H1 (cell line): ENCODE results near the gene RAB2B. TPM values are rescaled to one million over a fixed set of nuclear protein-coding genes. Genes with fewer than 3 reads are reported as not detected.

Source experiments
- ASH2L ChIP-seq: fragments of 200-600, 300-600 bp; sonication (generic); IDR thresholded peaks from one replicate; pipeline ENCODE4 v1.7.1; 2017; ENCODE audit warnings: low read length
- BACH1 ChIP-seq: IDR thresholded peaks from 2 replicates; pipeline ENCODE4 v1.6.1; 2012; ENCODE audit warnings: low read length, improper control_type of control experiment
- BCL11A ChIP-seq, 2 experiments: IDR thresholded peaks; one replicate each; pipeline ENCODE4 v1.6.1; 2011; ENCODE audit warnings: low read depth in 2 of 2, low read length in 2 of 2, mild to moderate bottlenecking in 2 of 2
- BRCA1 ChIP-seq: IDR thresholded peaks from 2 replicates; pipeline ENCODE4 v1.6.1; 2012; ENCODE audit warnings: low read depth, low read length, improper control_type of control experiment
- CBX5 ChIP-seq: fragments of 300-800, 300-1000 bp; sonication (generic); IDR thresholded peaks from 2 replicates; pipeline ENCODE4 v1.7.1; 2016; ENCODE audit warnings: antibody characterized with exemption, low read length, low read depth
- CBX8 ChIP-seq: fragments of 300-800, 300-1000 bp; sonication (generic); IDR thresholded peaks from 2 replicates; pipeline ENCODE4 v1.7.1; 2016; ENCODE audit warnings: low read depth, low read length, borderline replicate concordance
- CEBPB ChIP-seq: IDR thresholded peaks from 2 replicates; pipeline ENCODE4 v1.6.1; 2012; ENCODE audit warnings: low read depth, low read length
- EGR1 ChIP-seq: IDR thresholded peaks from 2 replicates; pipeline ENCODE4 v1.6.1; 2011; ENCODE audit warnings: low read depth, low read length, borderline replicate concordance
- EP300 ChIP-seq, 2 experiments: IDR thresholded peaks; 1 replicate in 1 of 2; 2 replicates in 1 of 2; pipeline ENCODE4 v1.6.1; 2011 to 2012; ENCODE audit warnings: low read depth in 2 of 2, low read length in 2 of 2, mild to moderate bottlenecking in 2 of 2, borderline replicate concordance in 1 of 2, inconsistent platforms in 1 of 2, moderate library complexity in 1 of 2
- EZH2 ChIP-seq: fragments of 200-600 bp; sonication (generic); IDR thresholded peaks from 2 replicates; pipeline ENCODE4 v1.7.1; 2012; ENCODE audit warnings: low read depth, mild to moderate bottlenecking, moderate library complexity, low read length, inconsistent platforms; ENCODE audit not compliant: severe bottlenecking
- JUN ChIP-seq: IDR thresholded peaks from 2 replicates; pipeline ENCODE4 v1.6.1; 2011; ENCODE audit warnings: low read depth, mild to moderate bottlenecking, improper control_type of control experiment, low read length
- KDM1A ChIP-seq: fragments of 200-600, 300-600 bp; sonication (generic); IDR thresholded peaks from 2 replicates; pipeline ENCODE4 v1.7.1; 2016; ENCODE audit warnings: mild to moderate bottlenecking, low read length, borderline replicate concordance
- POU5F1 ChIP-seq: IDR thresholded peaks from 2 replicates; pipeline ENCODE4 v1.6.1; 2011; ENCODE audit warnings: low read depth, mild to moderate bottlenecking, low read length, moderate library complexity
- RAD21 ChIP-seq, 2 experiments: IDR thresholded peaks in 1 of 2; conservative IDR thresholded peaks in 1 of 2; 2 replicates each; pipeline ENCODE4 v1.6.1; 2011; ENCODE audit warnings: low read depth in 2 of 2, low read length in 2 of 2, improper control_type of control experiment in 1 of 2, inconsistent platforms in 1 of 2, mild to moderate bottlenecking in 1 of 2, moderate library complexity in 1 of 2
- SAP30 ChIP-seq: fragments of 300-600 bp; sonication (generic); IDR thresholded peaks from 2 replicates; pipeline ENCODE4 v1.7.1; 2012; ENCODE audit warnings: low read length, moderate library complexity, mild to moderate bottlenecking, inconsistent platforms; ENCODE audit not compliant: insufficient read depth, insufficient replicate concordance
- TBP ChIP-seq: IDR thresholded peaks from 2 replicates; pipeline ENCODE4 v1.6.1; 2011; ENCODE audit warnings: low read depth, low read length, improper control_type of control experiment
- USF2 ChIP-seq: IDR thresholded peaks from 2 replicates; pipeline ENCODE4 v1.6.1; 2011; ENCODE audit warnings: low read length, improper control_type of control experiment
- ZNF274 ChIP-seq: IDR thresholded peaks from 2 replicates; pipeline ENCODE4 v1.7.0; 2012; ENCODE audit warnings: low read length, borderline replicate concordance; ENCODE audit errors: extremely low read depth
- polyA plus RNA-seq, 7 experiments: library from polyadenylated mRNA; depleted of rRNA in 3 of 7; stranded (reverse) in 5 of 7; unstranded in 2 of 7; fragments of >200 nt in 5 of 7; fragments of 200-250 nt in 2 of 7; gene quantifications; 1 replicate in 5 of 7; 2 replicates in 1 of 7; 4 replicates in 1 of 7; pipeline versions ENCODE4 v1.2.1 to v1.2.3, GENCODE V29; 2011 to 2013; ENCODE audit warnings: missing spikeins in 2 of 7, mixed read lengths in 2 of 7
- total RNA-seq: library from RNA; stranded (reverse); fragmentation: NEBNext Ultra II Directional; extraction: Animal tissue kit (Norgen Biotek cat#: 25700); gene quantifications from 2 replicates; pipeline ENCODE4 v1.2.1, GENCODE V29; 2021
- TF ChIP-seq, protein P1 (sequence below): IDR thresholded peaks from 2 replicates; pipeline ENCODE4 v1.6.1; 2011; ENCODE audit warnings: low read depth, mild to moderate bottlenecking, low read length; ENCODE audit not compliant: insufficient read depth
- TF ChIP-seq, protein P2 (sequence below): IDR thresholded peaks from 2 replicates; pipeline ENCODE4 v1.6.1; 2012; ENCODE audit warnings: inconsistent platforms

The RAB2B gene
- total and polyA plus RNA-seq, 2 of the 8 experiments (the other 6 are each of a cell fraction or from before 2014, with no cell fraction given) = 23.4 to 26.1 TPM

- TF ChIP-seq, protein P1, sequence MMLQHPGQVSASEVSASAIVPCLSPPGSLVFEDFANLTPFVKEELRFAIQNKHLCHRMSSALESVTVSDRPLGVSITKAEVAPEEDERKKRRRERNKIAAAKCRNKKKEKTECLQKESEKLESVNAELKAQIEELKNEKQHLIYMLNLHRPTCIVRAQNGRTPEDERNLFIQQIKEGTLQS = no peak
- TF ChIP-seq BACH1 (no peak), BCL11A (IDR thresholded peaks at IDR 0.05; ENCODE audit: low read depth in 2 of 2, low read length in 2 of 2) (no peak), JUN (no peak), CBX5 (no peak), POU5F1 (no peak), ZNF274 (no peak), KDM1A (peak; percentile 61; the same call in 1 of the 2 replicates), EZH2 (no peak), ASH2L (peak; percentile 85), SAP30 (no peak), CBX8 (no peak), EGR1 (peak; percentile 41; the same call in 1 of the 2 replicates), EP300 (IDR thresholded peaks at IDR 0.05; ENCODE audit: borderline replicate concordance in 1 of 2, low read depth in 2 of 2, low read length in 2 of 2) (0 out of 3 replicates have a peak, but pooled peaks of 1 of the 2 experiments have one; percentile 10), TBP (peak; percentile 46; the same call in 1 of the 2 replicates), RAD21 (IDR thresholded peaks at IDR 0.05 in 1 of 2, conservative IDR thresholded peaks at IDR 0.05 in 1 of 2; ENCODE audit: low read depth in 2 of 2, low read length in 2 of 2) (no peak; a peak in 1 of 4 replicates), CEBPB (no peak), USF2 (no peak), BRCA1 (no peak)
- TF ChIP-seq, protein P2, sequence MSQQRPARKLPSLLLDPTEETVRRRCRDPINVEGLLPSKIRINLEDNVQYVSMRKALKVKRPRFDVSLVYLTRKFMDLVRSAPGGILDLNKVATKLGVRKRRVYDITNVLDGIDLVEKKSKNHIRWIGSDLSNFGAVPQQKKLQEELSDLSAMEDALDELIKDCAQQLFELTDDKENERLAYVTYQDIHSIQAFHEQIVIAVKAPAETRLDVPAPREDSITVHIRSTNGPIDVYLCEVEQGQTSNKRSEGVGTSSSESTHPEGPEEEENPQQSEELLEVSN = no peak
These were observed 39.5 kb downstream of the RAB2B start (continued) for GRCh38 chr14:21437063-21437901.
